NK-92 (cell line): ENCODE data around the gene EPN1.

Experiments used
- DNase-seq: peaks from one replicate; lab custom pipeline; 2025; ENCODE audit not compliant: unreplicated experiment; lab: John Stamatoyannopoulos, UW

The EPN1 gene

GRCh38 chr19:55692681-55693081 lies 17.7 kb downstream of the EPN1 start:
- no peak for DNase-seq

DNA sequence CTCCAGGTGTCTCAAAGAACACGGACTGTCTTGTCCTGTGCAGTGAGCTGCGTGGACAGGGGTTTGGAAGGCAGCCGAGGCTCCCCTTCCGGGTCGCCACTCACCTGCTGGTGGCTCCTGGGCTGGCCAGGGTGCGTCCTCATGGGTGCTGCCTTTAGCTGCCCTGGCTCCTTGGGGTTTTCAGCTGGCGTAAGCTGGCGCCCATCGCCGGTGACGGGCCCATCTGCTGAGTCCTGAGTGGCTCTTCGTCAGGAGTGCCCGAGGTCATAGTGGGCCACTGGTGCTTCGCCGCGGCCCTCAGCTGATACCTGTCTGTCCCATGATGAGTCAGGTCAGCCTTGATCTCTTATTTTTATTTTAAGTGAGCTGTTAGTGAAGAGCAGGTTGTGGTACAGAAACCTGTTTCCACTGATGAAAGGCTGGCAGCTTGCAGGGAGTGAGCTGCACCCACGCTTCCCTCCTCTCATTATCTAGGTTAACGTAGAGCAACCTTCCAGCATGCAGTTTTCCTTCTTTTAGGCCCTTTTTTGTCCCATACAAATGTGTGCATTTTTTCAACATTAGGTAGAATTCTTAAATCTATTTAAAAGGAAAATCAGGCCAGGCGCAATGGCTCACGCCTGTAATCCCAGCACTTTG lies 18.4 kb downstream of the EPN1 start:
- no peak for DNase-seq

- DNase-seq: no peak
Measured at GRCh38 chr19:55694241-55694655, 19.2 kb downstream of the EPN1 start.

DNA sequence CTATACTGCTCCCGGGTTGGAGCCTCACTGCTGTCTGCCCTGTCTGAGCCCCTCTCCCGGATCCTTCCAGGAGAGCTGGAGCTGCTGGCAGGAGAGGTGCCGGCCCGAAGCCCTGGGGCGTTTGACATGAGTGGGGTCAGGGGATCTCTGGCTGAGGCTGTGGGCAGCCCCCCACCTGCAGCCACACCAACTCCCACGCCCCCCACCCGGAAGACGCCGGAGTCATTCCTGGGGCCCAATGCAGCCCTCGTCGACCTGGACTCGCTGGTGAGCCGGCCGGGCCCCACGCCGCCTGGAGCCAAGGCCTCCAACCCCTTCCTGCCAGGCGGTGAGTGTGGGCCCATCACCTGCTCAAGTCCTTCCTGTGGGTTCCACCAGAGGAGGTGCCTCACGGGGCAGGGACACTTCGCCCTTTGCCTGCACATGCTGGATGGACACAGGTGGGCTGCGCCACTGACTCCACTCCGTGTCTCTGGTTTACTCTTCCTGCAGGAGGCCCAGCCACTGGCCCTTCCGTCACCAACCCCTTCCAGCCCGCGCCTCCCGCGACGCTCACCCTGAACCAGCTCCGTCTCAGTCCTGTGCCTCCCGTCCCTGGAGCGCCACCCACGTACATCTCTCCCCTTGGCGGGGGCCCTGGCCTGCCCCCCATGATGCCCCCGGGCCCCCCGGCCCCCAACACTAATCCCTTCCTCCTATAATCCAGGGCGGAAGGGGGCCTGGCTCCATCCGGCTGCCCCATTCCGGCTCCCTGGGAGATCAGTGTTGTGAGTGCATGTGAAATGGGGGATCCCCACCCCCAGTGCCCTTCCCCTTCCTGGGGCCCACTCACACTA lies 19.8 kb downstream of the EPN1 start:
- no peak for DNase-seq

GRCh38 chr19:55695511-55696290 lies 20.7 kb downstream of the EPN1 start:
- DNase-seq: no peak

DNA sequence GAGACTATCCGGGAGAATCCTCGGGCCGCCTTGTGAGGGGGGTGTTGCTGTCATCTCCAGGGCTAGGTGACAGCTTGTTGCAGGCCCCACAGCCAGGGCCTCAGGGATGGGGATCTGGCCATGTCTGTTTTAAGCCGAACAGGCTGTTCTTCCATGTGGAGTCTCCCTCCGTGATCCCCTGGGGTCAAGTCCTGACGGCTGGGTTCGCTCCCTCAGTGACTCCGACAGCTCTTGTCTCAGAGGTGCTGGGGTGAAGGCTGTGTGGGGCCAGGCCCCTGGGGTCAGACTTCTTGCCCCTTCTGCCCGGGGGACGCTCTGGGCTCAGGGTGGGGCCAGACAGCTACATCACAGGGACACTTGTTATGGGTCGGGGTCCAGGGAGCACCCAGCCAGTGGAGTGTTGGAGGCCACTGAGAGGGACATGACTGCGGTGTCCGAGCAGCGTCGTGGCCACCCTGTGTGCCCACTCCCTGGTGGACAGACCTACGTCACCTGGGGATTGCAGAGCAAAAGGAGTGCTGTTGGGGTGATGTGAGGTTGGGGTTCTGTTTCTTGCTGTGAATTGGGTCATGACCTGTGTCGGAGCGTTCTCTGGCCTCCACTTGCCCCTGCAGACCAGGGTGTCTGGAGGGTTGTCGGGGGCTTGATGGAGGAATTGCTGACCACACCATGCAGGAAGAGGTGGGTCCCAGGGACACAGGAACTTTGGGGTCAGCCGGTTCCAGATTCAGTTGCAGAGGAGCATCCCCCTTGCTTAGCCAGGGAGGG lies 21.5 kb downstream of the EPN1 start:
- DNase-seq: no peak

- no peak for DNase-seq
Measured at GRCh38 chr19:55697069-55697440, 22.0 kb downstream of the EPN1 start.

DNA sequence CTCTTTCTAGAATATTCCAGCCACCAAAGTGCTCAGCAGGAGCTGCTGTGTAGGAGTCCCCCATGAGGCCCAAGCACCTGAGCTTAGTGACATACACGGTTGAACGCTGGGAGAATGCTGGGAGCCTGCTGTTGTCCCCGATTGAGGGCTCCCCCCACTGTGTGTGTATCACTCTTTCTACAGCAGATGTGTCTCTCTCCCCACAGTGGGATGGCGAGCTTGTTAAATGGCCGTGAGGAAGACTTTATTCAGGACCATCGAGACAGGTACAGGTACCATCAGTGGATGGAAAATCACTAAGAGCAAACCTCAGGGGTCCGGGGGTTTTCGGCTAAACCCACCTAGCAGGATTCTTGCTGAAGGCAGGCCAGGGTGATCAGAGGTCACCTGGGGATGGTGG lies 22.7 kb downstream of the EPN1 start:
- no peak for DNase-seq

GRCh38 chr19:55698256-55698655 lies 23.2 kb downstream of the EPN1 start:
- DNase-seq: no peak

GRCh38 chr19:55699221-55699620 lies 24.2 kb downstream of the EPN1 start:
- no peak for DNase-seq

DNA sequence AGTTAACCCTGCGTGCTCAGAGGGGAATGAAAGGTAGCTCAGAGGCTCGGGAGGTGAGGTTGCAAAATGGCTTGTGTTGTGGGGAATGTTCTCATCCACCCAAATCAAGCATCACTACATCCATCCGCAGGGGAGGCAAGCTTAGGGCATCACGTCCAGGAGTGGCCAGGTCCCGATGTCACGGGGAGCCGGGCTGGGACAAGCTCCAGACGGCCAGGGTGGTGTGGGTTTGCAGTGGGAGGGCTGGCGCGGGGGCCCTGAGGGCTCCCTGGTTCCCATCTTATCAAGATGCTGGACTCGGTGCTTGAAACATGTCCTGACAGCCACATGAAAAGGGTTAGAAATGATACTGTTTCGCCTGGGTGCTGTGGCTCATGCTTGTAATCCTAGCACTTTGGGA lies 25.8 kb downstream of the EPN1 start:
- no peak for DNase-seq

DNA sequence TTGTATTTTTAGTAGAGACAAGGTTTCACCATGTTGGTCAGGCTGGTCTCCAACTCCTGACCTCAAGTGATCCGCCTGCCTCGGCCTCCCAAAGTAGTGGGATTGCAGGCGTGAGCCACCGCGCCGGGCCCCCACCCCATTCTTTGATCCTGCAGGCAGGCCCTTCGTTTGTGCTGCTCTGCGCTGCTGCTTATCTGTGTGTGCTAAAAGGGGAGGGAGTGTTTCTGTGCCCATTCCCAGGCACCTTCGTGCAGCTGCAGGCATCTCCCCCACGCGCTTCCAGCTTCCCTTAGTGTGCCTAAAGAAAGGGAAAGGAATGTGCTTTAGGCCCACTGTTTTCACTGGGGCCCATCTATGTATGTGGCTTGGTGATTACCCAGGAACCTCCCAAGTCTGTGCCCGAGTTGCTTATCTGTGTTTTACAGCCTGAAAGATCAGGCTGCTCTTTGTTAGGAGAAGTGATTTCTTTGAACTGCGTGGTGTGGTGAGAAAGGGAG lies 27.2 kb downstream of the EPN1 start:
- DNase-seq: no peak

DNA sequence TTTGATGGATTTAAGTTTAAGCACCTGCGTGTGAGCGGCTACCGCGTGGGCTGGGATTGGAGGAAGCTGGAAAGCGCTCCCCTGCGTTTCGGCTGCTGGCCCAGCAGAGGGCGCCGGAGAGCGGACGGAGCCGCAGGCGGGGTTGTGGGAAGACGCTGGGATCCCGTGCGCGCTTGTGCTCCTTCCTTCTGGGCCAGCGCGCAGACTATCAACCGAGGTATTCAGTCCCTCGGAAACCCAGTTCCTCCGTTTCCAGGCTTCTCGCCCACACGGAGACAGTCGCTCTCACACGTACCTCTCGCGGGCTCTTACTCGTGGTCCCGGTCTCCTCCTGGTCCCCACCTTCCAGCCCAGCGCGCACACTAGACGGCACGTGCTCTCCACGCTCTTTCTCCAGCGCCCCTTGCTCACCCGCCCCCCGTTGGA lies 28.8 kb downstream of the EPN1 start:
- DNase-seq: no peak

DNA sequence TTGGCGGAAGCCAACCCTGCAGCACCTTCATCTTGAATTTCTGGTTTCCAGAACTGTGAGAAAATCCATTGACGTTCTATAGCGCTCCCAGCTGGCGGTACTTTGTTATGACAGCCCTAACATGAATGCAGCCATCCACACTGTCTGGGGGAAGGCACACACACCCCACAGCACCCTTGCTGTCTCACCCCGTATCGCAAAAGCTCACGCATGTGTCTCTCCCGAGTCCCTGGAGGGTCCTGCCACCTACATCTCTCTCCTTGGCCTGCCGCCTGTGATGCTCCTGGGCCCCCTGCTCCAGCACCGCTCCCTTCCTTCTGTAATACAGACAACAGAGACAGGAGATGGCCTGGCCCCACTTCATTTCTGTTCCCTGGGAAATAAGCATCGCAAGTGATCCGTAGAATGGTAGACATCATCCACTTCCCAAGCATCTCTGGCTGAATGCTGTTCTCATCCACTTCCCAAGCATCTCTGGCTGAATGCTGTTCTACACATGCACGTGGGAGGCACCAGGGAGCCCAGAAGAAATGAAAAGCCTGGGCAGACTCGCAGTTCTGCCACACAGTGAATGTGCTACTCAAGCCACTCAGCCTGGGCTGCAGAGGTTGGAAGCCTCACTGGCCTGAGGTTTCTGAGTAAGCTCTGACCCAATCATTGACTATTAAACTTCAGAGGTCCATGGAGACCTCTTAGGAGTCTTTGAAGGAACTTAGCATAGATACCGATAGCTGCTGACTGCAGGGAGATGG lies 29.6 kb downstream of the EPN1 start:
- no peak for DNase-seq

DNA sequence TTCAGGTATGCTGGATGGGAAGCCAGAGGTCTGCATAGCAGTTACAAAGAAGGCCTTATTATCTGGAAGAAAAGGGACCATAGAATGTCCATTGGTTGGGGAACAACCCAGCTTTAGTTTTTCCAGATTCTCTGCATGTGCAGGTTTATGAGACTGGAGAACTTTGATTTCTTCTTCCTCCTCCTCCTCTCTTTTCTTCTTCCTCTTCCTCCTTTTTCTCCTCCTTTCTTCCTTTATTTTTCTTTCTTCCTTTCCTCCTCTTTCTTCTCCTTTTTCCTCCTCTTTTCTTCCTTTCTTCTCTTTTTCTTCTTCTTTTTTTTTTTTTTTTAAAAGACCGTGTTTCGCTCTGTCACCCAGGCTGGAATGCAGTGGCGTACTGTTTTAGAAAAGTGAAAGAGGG lies 30.9 kb downstream of the EPN1 start:
- no peak for DNase-seq

DNA sequence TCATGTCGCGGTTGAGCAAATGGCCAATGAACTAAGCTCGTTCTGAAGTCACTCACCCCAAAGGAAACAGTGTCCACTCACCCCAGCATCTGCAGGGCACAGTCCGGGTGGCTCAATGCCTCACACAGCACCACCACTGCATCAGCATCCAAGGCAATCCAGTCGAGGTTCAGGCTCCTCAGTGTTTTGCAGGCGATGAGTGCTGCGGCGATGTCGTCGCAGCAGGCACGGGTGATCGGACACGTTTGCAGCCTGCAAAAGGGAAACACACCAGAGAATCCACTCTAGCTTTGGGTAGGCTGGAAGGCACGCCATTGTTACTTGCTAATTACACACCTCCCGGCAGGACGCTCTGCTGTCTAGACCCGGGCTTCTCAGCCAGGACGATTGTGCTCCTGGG lies 36.7 kb downstream of the EPN1 start:
- no peak for DNase-seq

- no peak for DNase-seq
Measured at GRCh38 chr19:55712804-55713631, 38.0 kb downstream of the EPN1 start.

- no peak for DNase-seq
Measured at GRCh38 chr19:55716531-55716930, 41.5 kb downstream of the EPN1 start.

DNA sequence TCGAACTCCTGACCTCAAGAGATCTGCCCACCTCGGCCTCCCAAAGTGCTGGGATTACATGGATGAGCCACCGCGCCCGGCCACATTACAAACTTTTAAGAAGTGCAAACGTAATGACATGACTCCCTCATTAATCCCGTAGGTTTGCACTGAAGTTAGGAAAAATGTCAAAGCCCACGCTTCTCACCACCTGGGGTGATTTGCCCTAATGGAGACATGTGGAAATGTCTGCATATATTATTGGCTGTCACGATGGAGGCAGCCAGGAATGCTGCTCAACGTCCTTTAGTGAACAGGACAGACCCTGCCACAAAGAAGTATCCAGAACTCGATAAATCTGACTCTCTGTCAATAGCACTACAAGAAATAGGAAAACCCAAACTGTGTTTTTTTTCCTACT lies 42.2 kb downstream of the EPN1 start:
- DNase-seq: no peak
